OCI-LY3 (cell line): ENCODE results near the gene SPAG6.

Source experiments
- CTCF ChIP-seq: fragments of 200-600, 300-600 bp; sonication (generic); IDR thresholded peaks from 2 replicates; pipeline ENCODE4 v1.5.1; 2014; ENCODE audit warnings: antibody characterized with exemption, low read length, low read depth
- EZH2phosphoT487 ChIP-seq: fragments of 200-600 bp; shearing (Covaris generic); IDR thresholded peaks from 2 replicates; pipeline ENCODE4 v1.6.1; 2018; ENCODE audit warnings: antibody characterized with exemption, mixed run types, low read depth

DNA sequence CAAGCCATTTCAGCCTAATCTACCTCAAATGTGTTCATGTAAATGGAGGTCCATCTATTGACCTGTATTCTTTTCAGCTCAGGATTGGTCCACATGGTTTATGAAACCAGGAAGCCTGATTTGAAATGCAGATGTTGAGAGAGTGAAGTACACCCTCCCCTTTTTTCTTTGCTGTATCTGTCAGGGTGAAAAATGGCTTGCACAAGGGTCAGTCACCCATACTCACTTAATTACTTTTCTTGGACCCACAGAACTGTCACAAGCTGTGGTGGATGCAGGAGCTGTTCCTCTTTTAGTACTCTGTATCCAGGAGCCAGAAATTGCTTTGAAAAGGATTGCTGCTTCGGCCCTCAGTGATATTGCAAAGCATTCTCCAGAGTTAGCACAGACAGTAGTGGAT lies 41.2 kb downstream of the SPAG6 start:
- no peak for TF ChIP-seq EZH2phosphoT487
- no peak for TF ChIP-seq CTCF
